Progenitor cell of endocrine pancreas (in vitro differentiated cells): ENCODE results near the gene RING1. TPM values are rescaled to one million over a fixed set of nuclear protein-coding genes. Genes with fewer than 3 reads are reported as not detected.

Experiments
- DNase-seq: peaks from one replicate; pipeline ENCODE4 v3.0.0; 2021; ENCODE audit warnings: low spot score; ENCODE audit not compliant: unreplicated experiment
- H3K27ac Mint-ChIP-seq: 2 replicates; pipeline ENCODE4 v1.8.0; 2021; ENCODE audit warnings: mild to moderate bottlenecking, moderate library complexity, mixed read lengths
- H3K27me3 Mint-ChIP-seq: 2 replicates; pipeline ENCODE4 v1.8.0; 2021; ENCODE audit warnings: mixed read lengths
- H3K36me3 Mint-ChIP-seq: 2 replicates; pipeline ENCODE4 v1.8.0; 2022; ENCODE audit warnings: mixed read lengths; ENCODE audit not compliant: insufficient read depth
- H3K4me1 Mint-ChIP-seq: 2 replicates; pipeline ENCODE4 v1.8.0; 2021; ENCODE audit warnings: low read depth, mixed read lengths
- H3K4me3 Mint-ChIP-seq: 2 replicates; pipeline ENCODE4 v1.8.0; 2021; ENCODE audit warnings: low read depth, mild to moderate bottlenecking, moderate library complexity, mixed read lengths
- H3K9me3 Mint-ChIP-seq: 2 replicates; pipeline ENCODE4 v1.8.0; 2021; ENCODE audit warnings: low read depth, mixed read lengths
- CTCF ChIP-seq: fragments of 200-600 bp; sonication (generic); IDR thresholded peaks from one replicate; pipeline ENCODE4 v1.5.0; 2021; ENCODE audit warnings: antibody characterized with exemption, mild to moderate bottlenecking; ENCODE audit not compliant: unreplicated experiment
- total RNA-seq: library from RNA; stranded (reverse); gene quantifications from 2 replicates; pipeline ENCODE4 v1.2.1, GENCODE V29; 2021

Gene RING1
- total RNA-seq, 1 donor from 2014 or later = 62.4 TPM

- H3K9me3 Mint-ChIP-seq = no peaks in the 10 kb centered on the region
- no peaks in the 10 kb centered on the region for H3K27me3 Mint-ChIP-seq
- peaks cover 31% of the 10 kb centered on the region for H3K36me3 Mint-ChIP-seq
- peak overlapping the region; percentile 100 for H3K4me3 Mint-ChIP-seq
- no peak for TF ChIP-seq CTCF
- DNase-seq = no peak
- H3K27ac Mint-ChIP-seq = peak overlapping the region; percentile 90
- H3K4me1 Mint-ChIP-seq = peaks cover 43% of the 10 kb centered on the region
These were observed 8.5 kb upstream of the RING1 start for GRCh38 chr6:33199687-33200218.

GRCh38 chr6:33200219-33201146 lies 7.8 kb upstream of the RING1 start, which contains the start of the genes RXRB and SLC39A7:
TSS of gene RXRB (minus strand) at chr6:33200665. CDS start at chr6:33200476, 189 bp downstream.
TSS of gene SLC39A7 (plus strand) at chr6:33200867. CDS start at chr6:33201246, 379 bp downstream.
- H3K27ac Mint-ChIP-seq = peak within 1 kb of the TSS; percentile 99
- no peaks in the 10 kb centered on the region for H3K27me3 Mint-ChIP-seq
- H3K4me1 Mint-ChIP-seq = peaks cover 49% of the 10 kb centered on the region
- TF ChIP-seq CTCF = no peak
- no peaks in the 10 kb centered on the region for H3K9me3 Mint-ChIP-seq
- peak; percentile 99 for DNase-seq
- H3K4me3 Mint-ChIP-seq = peak within 1 kb of the TSS; percentile 100
- peaks cover 24% of the 10 kb centered on the region for H3K36me3 Mint-ChIP-seq

- H3K27ac Mint-ChIP-seq = peak overlapping the region; percentile 99
- no peak for DNase-seq
- peaks cover 18% of the 10 kb centered on the region for H3K36me3 Mint-ChIP-seq
- TF ChIP-seq CTCF = peak; percentile 34
- peaks cover 1% of the 10 kb centered on the region for H3K27me3 Mint-ChIP-seq
- H3K9me3 Mint-ChIP-seq = no peaks in the 10 kb centered on the region
- H3K4me3 Mint-ChIP-seq = peak overlapping the region; percentile 100
- H3K4me1 Mint-ChIP-seq = peaks cover 54% of the 10 kb centered on the region
These were observed 7.2 kb upstream of the RING1 start for GRCh38 chr6:33201147-33201545.

- no peak for DNase-seq
- H3K27me3 Mint-ChIP-seq = peaks cover 3% of the 10 kb centered on the region
- peak overlapping the region; percentile 100 for H3K4me3 Mint-ChIP-seq
- H3K27ac Mint-ChIP-seq = peak overlapping the region; percentile 86
- H3K4me1 Mint-ChIP-seq = peaks cover 56% of the 10 kb centered on the region
- peaks cover 16% of the 10 kb centered on the region for H3K36me3 Mint-ChIP-seq
- no peaks in the 10 kb centered on the region for H3K9me3 Mint-ChIP-seq
- no peak for TF ChIP-seq CTCF
These were observed 6.4 kb upstream of the RING1 start for GRCh38 chr6:33201935-33202334.

GRCh38 chr6:33202799-33203198 lies 5.5 kb upstream of the RING1 start:
- H3K4me1 Mint-ChIP-seq = peaks cover 53% of the 10 kb centered on the region
- peak overlapping the region; percentile 100 for H3K4me3 Mint-ChIP-seq
- no peak overlapping the region for H3K27ac Mint-ChIP-seq
- no peaks in the 10 kb centered on the region for H3K9me3 Mint-ChIP-seq
- TF ChIP-seq CTCF = no peak
- no peak for DNase-seq
- peaks cover 16% of the 10 kb centered on the region for H3K36me3 Mint-ChIP-seq
- peaks cover 3% of the 10 kb centered on the region for H3K27me3 Mint-ChIP-seq
